Measurements from ENCODE around the gene MTHFS. TPM values are rescaled to one million over a fixed set of nuclear protein-coding genes. Genes with fewer than 3 reads are reported as not detected.

The MTHFS gene
- total RNA-seq (10 to 100 TPM; 26.2 to 57.4 TPM), polyA plus RNA-seq (100 to 1,000 TPM; 116 to 156 TPM)
- long read RNA-seq, donor 1, transcript MTHFS-201 (3 exons, 907 nt) = major isoform, 8 of 8 reads
- long read RNA-seq, donor 1, partial matches to known transcripts = 0 of 8 reads
- long read RNA-seq, donor 1, other reads (novel, unspliced or antisense) = 0 of 8 reads
- long read RNA-seq, donor 2, transcript MTHFS-201 (3 exons, 907 nt) = major isoform, 10 of 12 reads
- long read RNA-seq, donor 2, partial matches to known transcripts = 0 of 12 reads
- long read RNA-seq, donor 2, other reads (novel, unspliced or antisense) = 0 of 12 reads
- long read RNA-seq, donor 3, transcript MTHFS-201 (3 exons, 907 nt) = major isoform, 10 of 16 reads
- long read RNA-seq, donor 3, partial matches to known transcripts = 0 of 16 reads
- long read RNA-seq, donor 3, other reads (novel, unspliced or antisense) = 6 of 16 reads
- long read RNA-seq, donor 4, partial matches to known transcripts = 0 of 3 reads
- long read RNA-seq, donor 4, other reads (novel, unspliced or antisense) = 0 of 3 reads
- long read RNA-seq, donor 5, transcript MTHFS-201 (3 exons, 907 nt) = major isoform, 17 of 35 reads
- long read RNA-seq, donor 5, partial matches to known transcripts = 9 of 35 reads
- long read RNA-seq, donor 5, other reads (novel, unspliced or antisense) = 8 of 35 reads

DNA sequence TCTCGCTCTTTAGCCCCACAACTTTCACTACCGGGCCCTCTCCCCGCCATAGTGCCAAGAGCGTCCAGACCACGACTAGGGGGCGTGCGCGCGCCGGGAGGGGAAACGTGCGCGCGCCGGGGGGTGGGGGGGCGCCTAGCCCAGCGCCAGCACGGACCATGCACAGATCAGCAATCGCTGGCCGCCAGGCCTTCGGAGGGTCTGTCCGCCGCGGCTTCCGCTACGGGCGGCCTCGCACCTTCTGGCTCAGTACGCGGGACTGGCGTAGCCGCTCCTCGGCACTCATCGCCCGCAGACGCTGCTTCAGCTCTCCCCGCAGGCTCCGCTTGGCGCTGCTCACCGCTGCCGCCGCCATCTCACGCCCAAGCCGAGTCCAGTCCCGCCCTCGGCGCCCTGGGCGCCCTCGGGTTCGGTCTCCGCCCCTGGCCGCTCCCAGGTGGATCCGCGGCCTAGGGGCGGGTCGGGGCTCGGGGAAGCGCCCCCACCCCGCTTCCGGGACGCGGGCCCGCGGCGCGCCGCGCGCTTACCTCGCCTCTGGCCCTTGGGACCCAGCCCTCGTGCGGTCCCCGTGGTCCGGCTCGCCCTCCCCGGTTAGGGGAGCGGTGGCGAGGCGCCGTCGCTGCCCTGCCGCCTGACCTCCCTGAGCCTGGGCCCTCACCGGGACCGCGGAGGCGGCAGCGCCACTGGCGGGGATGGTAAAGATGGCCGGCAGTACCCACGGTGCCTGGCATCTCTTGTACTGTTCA is at the start of gene MTHFS:
MTHFS (minus strand) TSS at position 381 of the 746 bp plus-strand sequence; CDS start at position 355, 26 bp downstream.
- DNase-seq (peak; percentile 86 to 91 (median 89)), ATAC-seq (ENCODE audit: insufficient read depth, low FRiP score) (peak; percentile 97)
- 0% methylated on average over 72 to 90 of the region's 90 CpGs for whole genome bisulfite sequencing, 2 donors
- TF ChIP-seq, protein P1, sequence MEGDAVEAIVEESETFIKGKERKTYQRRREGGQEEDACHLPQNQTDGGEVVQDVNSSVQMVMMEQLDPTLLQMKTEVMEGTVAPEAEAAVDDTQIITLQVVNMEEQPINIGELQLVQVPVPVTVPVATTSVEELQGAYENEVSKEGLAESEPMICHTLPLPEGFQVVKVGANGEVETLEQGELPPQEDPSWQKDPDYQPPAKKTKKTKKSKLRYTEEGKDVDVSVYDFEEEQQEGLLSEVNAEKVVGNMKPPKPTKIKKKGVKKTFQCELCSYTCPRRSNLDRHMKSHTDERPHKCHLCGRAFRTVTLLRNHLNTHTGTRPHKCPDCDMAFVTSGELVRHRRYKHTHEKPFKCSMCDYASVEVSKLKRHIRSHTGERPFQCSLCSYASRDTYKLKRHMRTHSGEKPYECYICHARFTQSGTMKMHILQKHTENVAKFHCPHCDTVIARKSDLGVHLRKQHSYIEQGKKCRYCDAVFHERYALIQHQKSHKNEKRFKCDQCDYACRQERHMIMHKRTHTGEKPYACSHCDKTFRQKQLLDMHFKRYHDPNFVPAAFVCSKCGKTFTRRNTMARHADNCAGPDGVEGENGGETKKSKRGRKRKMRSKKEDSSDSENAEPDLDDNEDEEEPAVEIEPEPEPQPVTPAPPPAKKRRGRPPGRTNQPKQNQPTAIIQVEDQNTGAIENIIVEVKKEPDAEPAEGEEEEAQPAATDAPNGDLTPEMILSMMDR (IDR thresholded peaks at IDR 0.05; ENCODE audit: control extremely low read depth, extremely low read depth) = peak; percentile 33
- no peaks in the 10 kb centered on the region for H3K27me3 ChIP-seq (ENCODE audit: control insufficient read depth in 3 of 3, insufficient read depth in 3 of 3, low read length in 2 of 3)
- H3K4me1 ChIP-seq (ENCODE audit: control insufficient read depth in 5 of 5, insufficient read depth in 5 of 5, low read length in 5 of 5) = peaks cover 0 to 26% (median 9%) of the 10 kb centered on the region in 5 donors
- H3K4me3 ChIP-seq = peak within 1 kb of the TSS; percentile 92
- H3K36me3 ChIP-seq (ENCODE audit: control insufficient read depth in 4 of 4, insufficient read depth in 4 of 4, low read length in 4 of 4) = peaks cover 0 to 3% (median 0%) of the 10 kb centered on the region in 4 donors
- H3K9ac ChIP-seq (ENCODE audit: insufficient read depth in 1 of 2, low read length in 2 of 2) = peak within 1 kb of the TSS; percentile 86 to 87
- H3K9me3 ChIP-seq (ENCODE audit: control insufficient read depth in 4 of 4, insufficient read depth in 3 of 4, low read length in 3 of 4) = no peaks in the 10 kb centered on the region
- H3K27ac ChIP-seq (ENCODE audit: low read depth in 1 of 2, low read length in 1 of 2) = peak within 1 kb of the TSS; percentile 98 to 100

DNA sequence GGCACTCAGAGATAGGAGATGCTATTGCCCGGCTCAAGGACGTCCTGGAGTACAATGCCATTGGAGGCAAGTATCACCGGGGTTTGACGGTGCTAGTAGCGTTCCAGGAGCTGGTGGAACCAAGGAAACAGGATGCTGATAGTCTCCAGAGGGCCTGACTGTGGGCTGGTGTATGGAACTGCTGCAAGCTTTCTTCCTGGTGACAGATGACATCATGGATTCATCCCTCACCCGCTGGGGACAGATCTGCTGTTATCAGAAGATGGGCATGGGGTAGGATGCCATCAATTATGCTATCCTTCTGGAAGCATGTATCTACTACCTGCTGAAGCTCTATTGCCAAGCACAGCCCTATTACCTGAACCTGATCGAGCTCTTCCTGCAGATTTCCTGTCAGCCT is 47.8 kb upstream of the MTHFS start:
- 82 to 87% methylated on average over 7 of the region's 7 CpGs for WGBS, 2 donors
- H3K9me3 ChIP-seq (ENCODE audit: control insufficient read depth in 4 of 4, insufficient read depth in 3 of 4, low read length in 3 of 4) = peaks cover 0 to 4% (median 0%) of the 10 kb centered on the region in 4 donors
- no peaks in the 10 kb centered on the region for H3K27me3 ChIP-seq (ENCODE audit: control insufficient read depth in 3 of 3, insufficient read depth in 3 of 3, low read length in 2 of 3)
- DNase-seq (no peak), ATAC-seq (ENCODE audit: insufficient read depth, low FRiP score) (no peak)
- no peak overlapping the region for H3K27ac ChIP-seq (ENCODE audit: low read depth in 1 of 2, low read length in 1 of 2)
- no peak overlapping the region for H3K4me3 ChIP-seq
- TF ChIP-seq, protein P1 (IDR thresholded peaks at IDR 0.05; ENCODE audit: control extremely low read depth, extremely low read depth) = no peak
- no peaks in the 10 kb centered on the region for H3K36me3 ChIP-seq (ENCODE audit: control insufficient read depth in 4 of 4, insufficient read depth in 4 of 4, low read length in 4 of 4)
- H3K9ac ChIP-seq (ENCODE audit: insufficient read depth in 1 of 2, low read length in 2 of 2) = no peak overlapping the region
- no peaks in the 10 kb centered on the region for H3K4me1 ChIP-seq (ENCODE audit: control insufficient read depth in 5 of 5, insufficient read depth in 5 of 5, low read length in 5 of 5)

DNA sequence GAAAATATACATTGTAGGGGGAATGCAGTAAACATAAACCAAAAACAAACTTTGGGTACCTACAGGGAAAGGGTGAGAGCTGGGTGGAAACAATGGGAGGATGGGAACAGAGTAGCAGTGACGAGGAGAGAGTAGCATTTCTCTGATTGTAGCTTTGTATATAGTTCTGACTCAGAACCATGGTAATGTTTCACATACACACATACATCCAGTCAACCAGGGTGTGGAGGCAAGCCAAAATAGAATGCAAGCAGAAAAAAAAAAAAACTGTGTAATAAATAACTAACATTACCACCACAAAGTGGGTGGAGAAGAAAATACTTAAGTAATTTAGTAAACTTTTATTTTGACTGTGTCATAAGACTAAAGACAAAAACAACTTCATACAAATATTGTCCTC is 47.0 kb upstream of the MTHFS start:
- H3K27me3 ChIP-seq (ENCODE audit: control insufficient read depth in 3 of 3, insufficient read depth in 3 of 3, low read length in 2 of 3) = no peaks in the 10 kb centered on the region
- TF ChIP-seq, protein P1 (IDR thresholded peaks at IDR 0.05; ENCODE audit: control extremely low read depth, extremely low read depth) = no peak

More for the DNA sequence above, 47.0 kb upstream of the MTHFS start:
- no peaks in the 10 kb centered on the region for H3K4me1 ChIP-seq (ENCODE audit: control insufficient read depth in 5 of 5, insufficient read depth in 5 of 5, low read length in 5 of 5)
- 55 to 69% methylated on average over 1 of the region's 1 CpG for WGBS, 2 donors
- no peaks in the 10 kb centered on the region for H3K36me3 ChIP-seq (ENCODE audit: control insufficient read depth in 4 of 4, insufficient read depth in 4 of 4, low read length in 4 of 4)
- DNase-seq (peak in 1 of 3 donors; percentile 43), ATAC-seq (ENCODE audit: insufficient read depth, low FRiP score) (no peak)
- H3K9me3 ChIP-seq (ENCODE audit: control insufficient read depth in 4 of 4, insufficient read depth in 3 of 4, low read length in 3 of 4) = peaks cover 0 to 4% (median 0%) of the 10 kb centered on the region in 4 donors
- H3K4me3 ChIP-seq = no peak overlapping the region
- no peak overlapping the region for H3K9ac ChIP-seq (ENCODE audit: insufficient read depth in 1 of 2, low read length in 2 of 2)
- H3K27ac ChIP-seq (ENCODE audit: low read depth in 1 of 2, low read length in 1 of 2) = no peak overlapping the region

All from lung (tissue), 16 donors.